ENCODE data around the gene EFR3B. TPM values are rescaled to one million over a fixed set of nuclear protein-coding genes. Genes with fewer than 3 reads are reported as not detected.

EFR3B gene
- total RNA-seq, 1 experiment from 2014 or later: 7.0 TPM

DNA sequence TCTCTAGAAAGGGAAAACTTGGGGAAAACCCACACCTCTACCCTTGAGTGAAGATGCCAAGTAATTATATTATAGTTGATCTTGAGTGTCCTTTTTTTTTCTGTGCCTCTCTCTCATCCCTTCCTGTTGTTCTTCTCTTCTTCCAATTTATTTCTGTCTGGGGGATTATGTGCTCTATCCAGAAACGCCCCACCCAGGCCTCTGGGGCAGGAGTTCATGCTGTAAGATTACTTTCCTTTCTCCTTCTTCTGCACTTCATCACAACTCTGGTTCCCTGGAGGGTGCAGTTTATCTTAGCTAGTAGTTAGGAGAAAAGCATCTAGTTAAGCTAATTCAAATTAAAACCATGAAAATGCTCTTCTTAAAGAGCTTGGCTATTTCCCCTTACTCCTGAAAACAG lies 39.8 kb upstream of the EFR3B start:
- Histone ChIP-seq H2BK15ac (ENCODE audit: low read depth, low read length) (no peak overlapping the region), H3K23me2 (ENCODE audit: insufficient read length, low read depth, low read length, poor library complexity, severe bottlenecking) (no peaks in the 10 kb centered on the region), H3K79me1 (ENCODE audit: insufficient read depth, low read depth, low read length, poor library complexity, severe bottlenecking) (no peaks in the 10 kb centered on the region), H4K91ac (ENCODE audit: insufficient read length, low read depth, low read length) (no peak overlapping the region), H4K5ac (ENCODE audit: insufficient read length, low read depth, low read length) (no peak overlapping the region), H3T11ph (ENCODE audit: low read length) (no peak overlapping the region), H3K4me2 (ENCODE audit: insufficient read depth, insufficient read length, low read length) (no peak overlapping the region), H2BK20ac (ENCODE audit: low read depth, low read length, poor library complexity, severe bottlenecking) (no peak overlapping the region), H3K79me2 (ENCODE audit: insufficient read depth, low read length) (no peaks in the 10 kb centered on the region), H3K4me1 (ENCODE audit: insufficient read depth, low read length) (no peaks in the 10 kb centered on the region), H3K56ac (ENCODE audit: insufficient read length, low read depth, low read length) (no peak overlapping the region), H3K9ac (ENCODE audit: extremely low read depth, insufficient read length, low read length) (no peak overlapping the region), H3K14ac (ENCODE audit: insufficient read depth, low read length) (no peak overlapping the region), H4K20me1 (ENCODE audit: control insufficient read depth, insufficient read depth, insufficient read length) (no peaks in the 10 kb centered on the region), H2AK5ac (ENCODE audit: insufficient read length, low read length) (no peak overlapping the region), H3K18ac (ENCODE audit: insufficient read length, low read depth, low read length) (no peak overlapping the region), H2BK5ac (ENCODE audit: insufficient read length, low read length) (no peak overlapping the region), H3K27me3 (ENCODE audit: insufficient read depth, low read length) (no peaks in the 10 kb centered on the region), H3K27ac (ENCODE audit: insufficient read length, low read depth, low read length) (no peak overlapping the region), H2AFZ (ENCODE audit: low read length) (no peak overlapping the region), H3K23ac (ENCODE audit: insufficient read length, low read depth, low read length) (no peak overlapping the region), H3K9me3 (ENCODE audit: control insufficient read depth, low read depth, low read length) (no peaks in the 10 kb centered on the region), H3K4ac (ENCODE audit: low read depth, low read length) (no peak overlapping the region), H2BK120ac (ENCODE audit: low read depth, low read length, poor library complexity, severe bottlenecking) (no peak overlapping the region), H2BK12ac (ENCODE audit: insufficient read length, low read depth, low read length) (no peak overlapping the region), H4K8ac (replicated peaks; ENCODE audit: insufficient read length, low read depth, low read length) (no peak overlapping the region)
- H3K4me1 Mint-ChIP-seq: peaks cover 5% of the 10 kb centered on the region in 2 experiments
- peaks cover 9% of the 10 kb centered on the region for H3K27me3 Mint-ChIP-seq (ENCODE audit: low read depth)
- WGBS (ENCODE audit: extremely low coverage, insufficient read length, low lambda C conversion rate): no CpG with 5 or more reads among the region's 1 CpG
- DNase-seq: no peak
- H3K4me3 Mint-ChIP-seq: no peak overlapping the region
- H3K27ac Mint-ChIP-seq: no peak overlapping the region; a peak in 1 of 7 replicates
- H3K9me3 Mint-ChIP-seq: no peaks in the 10 kb centered on the region
- TF ChIP-seq, protein P1, sequence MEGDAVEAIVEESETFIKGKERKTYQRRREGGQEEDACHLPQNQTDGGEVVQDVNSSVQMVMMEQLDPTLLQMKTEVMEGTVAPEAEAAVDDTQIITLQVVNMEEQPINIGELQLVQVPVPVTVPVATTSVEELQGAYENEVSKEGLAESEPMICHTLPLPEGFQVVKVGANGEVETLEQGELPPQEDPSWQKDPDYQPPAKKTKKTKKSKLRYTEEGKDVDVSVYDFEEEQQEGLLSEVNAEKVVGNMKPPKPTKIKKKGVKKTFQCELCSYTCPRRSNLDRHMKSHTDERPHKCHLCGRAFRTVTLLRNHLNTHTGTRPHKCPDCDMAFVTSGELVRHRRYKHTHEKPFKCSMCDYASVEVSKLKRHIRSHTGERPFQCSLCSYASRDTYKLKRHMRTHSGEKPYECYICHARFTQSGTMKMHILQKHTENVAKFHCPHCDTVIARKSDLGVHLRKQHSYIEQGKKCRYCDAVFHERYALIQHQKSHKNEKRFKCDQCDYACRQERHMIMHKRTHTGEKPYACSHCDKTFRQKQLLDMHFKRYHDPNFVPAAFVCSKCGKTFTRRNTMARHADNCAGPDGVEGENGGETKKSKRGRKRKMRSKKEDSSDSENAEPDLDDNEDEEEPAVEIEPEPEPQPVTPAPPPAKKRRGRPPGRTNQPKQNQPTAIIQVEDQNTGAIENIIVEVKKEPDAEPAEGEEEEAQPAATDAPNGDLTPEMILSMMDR (conservative IDR thresholded peaks at IDR 0.05): no peak
- no peaks in the 10 kb centered on the region for H3K36me3 Mint-ChIP-seq (ENCODE audit: insufficient read depth in 1 of 3, low read depth in 3 of 3)
